Stimulated activated CD8-positive, alpha-beta memory T cell treated with anti-CD3 and anti-CD28 coated beads, Interleukin-15, amount 100 ng/mL, for 1 hour (primary cell): ENCODE data around the gene EDC3.
"Not testable (repeated sequence)": the region's sequence is repeated elsewhere in the genome, so short reads cannot be mapped to it uniquely, and the experiment has no call there.

Experiments
- DNase-seq: peaks from one replicate; pipeline ENCODE4 v3.0.0-alpha.2; 2020; ENCODE audit warnings: low read depth

Gene EDC3

DNA sequence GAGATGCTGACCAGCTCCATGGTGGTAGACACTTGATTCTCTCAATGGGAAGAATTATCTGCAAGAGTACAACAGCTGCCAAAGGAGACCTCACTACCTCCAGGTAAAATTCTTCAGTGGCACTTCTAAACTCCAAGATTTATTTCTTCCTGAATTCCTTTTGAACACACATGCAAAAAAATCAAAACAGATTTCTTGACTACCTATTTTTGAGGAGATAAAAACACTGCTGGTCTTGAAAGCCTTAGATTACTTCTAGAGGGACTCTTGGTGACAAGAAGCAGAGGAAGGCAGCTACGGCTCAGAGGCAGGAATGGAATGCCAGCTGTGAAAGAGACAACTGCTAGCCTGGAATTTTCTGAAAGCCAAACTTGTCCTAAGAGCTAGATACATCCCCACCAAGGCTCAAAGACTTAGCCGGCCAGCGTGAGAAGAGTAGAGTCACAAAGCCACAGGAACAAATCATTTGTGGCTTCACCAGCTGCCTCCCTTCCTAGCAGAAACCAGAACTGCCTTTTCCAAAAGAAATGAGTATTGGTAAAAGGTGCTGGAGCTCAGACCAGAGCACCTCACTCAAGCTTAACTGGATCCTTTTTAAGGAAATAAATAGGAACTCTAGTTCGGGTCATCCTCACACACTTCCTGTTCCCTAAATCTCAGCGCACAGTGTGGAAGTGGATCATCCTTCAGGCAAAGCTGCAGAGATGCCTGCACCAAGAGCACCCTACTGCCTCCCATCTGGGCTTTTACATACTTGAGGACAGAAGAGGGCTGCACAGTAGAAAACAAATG, 47.6 kb downstream of the EDC3 start:
- DNase-seq = no peak

GRCh38 chr15:74646480-74646879, 49.3 kb downstream of the EDC3 start:
- no peak for DNase-seq

DNA sequence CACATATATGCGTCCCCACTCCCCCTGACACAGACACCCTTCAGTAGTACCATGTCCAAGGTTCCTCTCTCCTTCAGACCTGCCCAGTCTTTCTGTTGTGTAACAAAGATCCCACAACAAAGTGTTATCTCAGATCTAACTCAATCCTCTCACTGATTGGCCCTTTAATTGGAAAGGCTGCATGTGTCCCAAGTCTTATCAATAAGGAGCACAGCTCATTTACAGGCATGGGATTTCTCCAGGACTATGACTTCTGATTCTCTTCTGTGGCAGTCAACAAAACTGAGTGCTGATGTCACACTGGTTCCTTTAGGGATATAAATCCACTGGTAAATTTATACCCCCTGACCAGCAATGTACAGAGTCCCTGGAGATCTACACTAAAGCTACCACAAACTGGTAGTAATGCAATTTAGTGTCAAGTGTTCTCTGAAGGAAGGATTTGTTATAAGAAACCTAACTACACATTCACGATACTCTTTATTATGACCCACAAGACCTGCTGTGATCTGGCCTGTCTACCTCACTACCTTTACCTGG, 52.1 kb downstream of the EDC3 start:
- DNase-seq = no peak

- no peak for DNase-seq
These were observed 52.8 kb downstream of the EDC3 start for GRCh38 chr15:74642734-74643664.

DNA sequence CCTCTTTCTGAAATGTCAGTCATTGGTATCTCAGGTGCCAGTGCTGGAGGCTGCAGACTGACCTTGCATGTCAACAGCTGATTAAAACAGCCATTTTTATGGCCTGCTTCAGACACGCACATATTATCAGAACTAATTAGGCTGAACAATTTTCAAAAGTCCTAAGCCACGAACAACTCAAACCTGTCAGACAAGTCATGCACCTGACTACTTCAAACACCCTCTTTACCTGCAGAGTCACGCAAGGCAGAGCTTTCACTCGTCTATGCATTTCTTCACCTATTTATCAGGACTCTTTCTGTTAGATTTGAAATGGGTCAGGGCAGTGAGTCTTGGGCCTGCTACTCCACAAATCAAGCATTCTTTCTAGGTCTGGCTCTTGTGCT, 53.5 kb downstream of the EDC3 start:
- no peak for DNase-seq

- DNase-seq = no peak
These were observed 54.7 kb downstream of the EDC3 start for GRCh38 chr15:74641151-74641550.

DNA sequence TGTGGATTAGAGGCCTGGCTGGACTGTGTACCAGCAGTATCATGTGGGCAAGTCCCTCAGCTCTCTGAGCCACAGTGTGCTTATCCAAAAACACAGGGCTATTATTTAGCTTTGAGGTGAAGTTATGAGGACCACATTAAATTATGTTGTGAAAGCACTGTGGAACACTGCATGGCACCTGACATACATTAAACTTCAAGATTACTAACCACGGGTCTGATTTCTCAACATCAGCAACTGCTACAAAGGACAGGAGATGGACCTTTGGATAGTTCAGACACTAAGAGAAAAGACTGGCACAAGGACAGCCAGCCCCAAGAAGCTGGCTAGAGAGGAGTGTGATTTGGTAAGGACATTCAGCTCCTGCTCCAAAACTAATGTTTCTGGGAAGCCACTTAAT, 58.8 kb downstream of the EDC3 start:
- no peak for DNase-seq

- DNase-seq = peak; percentile 48
These were observed 60.6 kb downstream of the EDC3 start for GRCh38 chr15:74635228-74635627.

DNA sequence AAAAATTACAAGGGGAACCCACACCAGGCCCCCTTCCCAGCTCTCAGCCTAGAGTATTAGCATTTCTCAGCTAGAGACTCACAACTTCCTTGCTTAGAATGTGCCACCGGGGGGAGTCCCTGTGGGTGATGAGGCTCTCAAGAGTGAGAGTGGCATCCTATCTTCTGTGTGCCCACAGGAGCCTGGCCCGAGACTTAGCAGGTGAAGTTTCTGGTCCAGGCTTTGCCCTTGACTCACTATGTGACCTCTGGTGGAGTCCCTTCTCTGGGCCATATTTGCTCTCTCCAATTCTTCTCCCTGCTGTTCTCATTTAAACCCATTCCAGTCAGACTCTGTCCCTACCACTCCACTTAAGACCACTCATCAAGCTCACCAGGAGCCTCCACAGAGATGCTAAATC, 62.0 kb downstream of the EDC3 start:
- no peak for DNase-seq

DNA sequence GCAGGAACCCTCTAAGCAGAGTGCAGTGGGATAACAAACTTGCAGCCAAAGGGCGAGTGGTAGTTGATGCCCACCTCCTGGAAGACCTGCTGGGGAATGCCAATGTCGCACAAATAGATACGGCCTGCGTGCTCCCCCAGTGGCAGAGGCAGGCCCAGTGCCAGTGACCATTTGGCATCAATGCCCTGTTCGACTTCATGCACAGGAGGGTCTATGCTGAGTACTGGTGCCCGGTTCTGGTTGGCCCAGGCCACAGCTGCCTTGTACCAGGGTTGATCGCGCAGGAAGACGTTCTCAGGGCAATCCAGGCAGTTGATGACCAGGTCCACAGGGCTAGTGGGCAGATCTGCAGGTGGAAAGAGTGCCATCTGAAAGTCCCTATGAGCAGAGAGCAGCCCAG, 63.2 kb downstream of the EDC3 start:
- DNase-seq = no peak

DNA sequence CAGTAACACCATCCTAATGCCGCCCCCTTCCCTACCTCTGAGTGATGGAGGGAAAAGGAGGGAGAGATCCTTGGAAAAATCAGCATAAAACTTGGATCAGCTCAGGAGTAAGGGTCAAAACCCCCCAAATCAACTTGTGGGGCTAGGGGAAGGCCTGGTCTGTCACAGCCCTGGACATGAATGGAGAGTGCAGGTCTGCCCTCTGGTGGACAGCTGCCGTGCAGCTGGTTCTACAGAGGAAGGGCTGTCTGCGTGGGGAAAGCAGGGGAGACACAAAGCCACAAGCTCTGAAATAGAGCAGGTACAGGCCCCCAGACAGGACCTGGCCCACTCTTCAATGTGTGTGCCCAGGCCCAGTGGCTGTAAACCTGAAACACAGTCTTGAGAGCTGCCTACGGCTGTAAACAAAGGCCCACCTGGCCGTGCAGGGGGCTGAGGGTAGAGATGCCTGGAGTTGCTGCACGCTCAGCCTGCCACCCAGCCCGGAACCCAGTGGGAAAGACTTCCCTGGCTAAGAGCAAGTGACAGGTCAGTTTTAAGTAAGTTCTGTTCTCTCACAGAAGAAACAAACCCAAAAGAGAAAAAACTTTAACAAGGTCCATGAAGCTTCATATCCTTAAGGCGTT, 63.8 kb downstream of the EDC3 start:
- peak; percentile 30 for DNase-seq

DNA sequence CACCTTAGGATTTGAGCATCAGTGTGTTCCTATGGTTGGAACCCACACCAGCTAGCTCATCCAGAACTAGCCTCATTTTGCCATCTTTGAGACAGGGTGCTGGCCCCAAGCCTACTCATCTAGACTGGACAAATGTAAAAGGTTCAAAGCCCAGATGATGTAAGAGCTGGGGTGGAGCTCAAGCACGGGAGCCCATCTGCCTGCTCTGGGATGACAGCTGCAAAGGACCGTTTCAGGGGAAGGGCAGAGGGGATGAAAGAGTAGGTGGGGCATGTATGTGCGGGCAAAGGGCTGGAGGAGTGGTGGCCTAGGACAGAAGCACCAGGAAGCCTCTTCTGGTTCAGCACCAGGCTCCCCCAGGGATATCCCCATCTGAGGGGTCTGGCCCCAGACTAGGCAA, 64.4 kb downstream of the EDC3 start:
- no peak for DNase-seq

GRCh38 chr15:74631087-74631385, 64.8 kb downstream of the EDC3 start:
- DNase-seq = no peak

GRCh38 chr15:74630284-74631086, 65.3 kb downstream of the EDC3 start:
- DNase-seq = no peak

- DNase-seq = not testable (repeated sequence)
These were observed 66.1 kb downstream of the EDC3 start for GRCh38 chr15:74629696-74630095.

DNA sequence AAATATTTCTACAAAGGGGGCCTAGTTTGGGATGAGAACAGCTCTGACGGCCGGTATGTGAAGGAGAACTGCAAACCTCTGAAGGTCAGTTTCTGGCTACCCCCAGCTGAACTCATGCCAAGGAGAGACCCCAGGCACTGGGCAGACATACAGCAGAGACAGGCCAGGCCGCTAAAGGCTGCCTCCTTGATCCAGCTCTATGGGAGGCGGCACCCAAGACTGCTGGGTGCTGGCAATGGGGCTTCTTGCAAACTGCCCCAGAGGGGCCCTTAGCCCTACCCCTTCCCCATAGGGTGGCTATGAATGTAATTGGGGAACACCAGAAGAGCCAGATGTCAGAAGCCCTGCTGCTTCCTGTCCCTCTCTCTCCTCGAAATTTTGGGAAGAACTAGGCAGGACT, 66.9 kb downstream of the EDC3 start:
- no peak for DNase-seq

DNA sequence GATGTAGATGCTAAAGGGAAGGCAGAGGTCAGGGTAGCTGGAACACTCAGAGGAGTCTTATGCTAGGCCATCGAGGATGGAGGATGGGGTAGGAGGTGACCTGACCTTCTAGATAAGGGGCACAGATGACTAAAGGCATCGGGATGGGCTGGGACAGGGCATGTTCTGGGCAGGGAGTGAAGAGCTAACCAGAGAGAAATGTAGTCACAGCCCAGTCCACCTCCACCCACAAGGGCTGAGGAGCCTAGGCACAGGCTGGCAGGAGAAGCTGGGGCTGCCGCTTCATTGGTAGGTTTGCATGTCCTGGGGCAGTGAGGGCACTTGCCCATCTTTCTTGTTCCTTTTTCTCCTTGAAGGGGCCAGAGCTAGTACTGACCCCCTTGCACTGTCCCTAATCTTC, 67.6 kb downstream of the EDC3 start:
- DNase-seq = no peak

GRCh38 chr15:74627766-74628165, 68.1 kb downstream of the EDC3 start:
- DNase-seq = no peak

DNA sequence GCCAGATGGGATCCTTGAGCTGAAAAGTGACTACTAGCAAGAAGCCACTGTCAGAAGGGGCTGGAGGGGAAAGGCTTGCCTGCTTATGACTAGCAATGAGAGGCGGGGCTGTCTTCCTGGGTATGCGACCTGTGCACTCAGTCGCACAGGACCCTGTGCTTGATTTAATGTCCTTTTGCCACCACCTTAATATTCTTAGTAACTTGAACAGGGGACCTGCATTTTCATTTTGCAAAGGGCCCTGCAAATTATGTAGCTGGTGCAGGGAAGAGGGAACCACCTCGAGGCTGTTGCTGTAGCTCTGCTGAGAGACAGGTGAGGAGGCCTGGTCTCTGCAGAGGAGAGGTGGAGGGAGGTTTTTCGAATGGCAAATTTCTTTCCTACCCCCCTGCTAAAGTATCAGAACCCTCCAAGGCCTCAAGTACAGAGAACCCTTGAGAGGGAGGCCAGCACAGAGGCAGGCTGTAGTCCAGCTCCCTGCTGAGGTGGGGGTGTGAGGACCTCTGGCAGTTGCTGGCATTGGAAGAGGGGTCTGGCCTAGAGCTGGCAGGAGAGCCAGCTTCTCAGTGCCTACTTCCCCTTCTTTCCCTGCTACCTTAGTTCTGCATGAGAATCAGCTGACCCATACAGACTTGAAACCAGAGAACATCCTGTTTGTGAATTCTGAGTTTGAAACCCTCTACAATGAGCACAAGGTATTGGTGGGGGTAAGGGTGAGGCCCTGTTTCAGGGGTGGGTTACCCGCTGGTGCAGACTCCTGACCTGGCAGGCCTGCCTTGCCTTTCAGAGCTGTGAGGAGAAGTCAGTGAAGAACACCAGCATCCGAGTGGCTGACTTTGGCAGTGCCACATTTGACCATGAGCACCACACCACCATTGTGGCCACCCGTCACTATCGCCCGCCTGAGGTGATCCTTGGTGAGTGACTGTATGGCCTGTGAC, 68.8 kb downstream of the EDC3 start:
- DNase-seq = no peak

GRCh38 chr15:74626336-74626735, 69.5 kb downstream of the EDC3 start:
- no peak for DNase-seq

DNA sequence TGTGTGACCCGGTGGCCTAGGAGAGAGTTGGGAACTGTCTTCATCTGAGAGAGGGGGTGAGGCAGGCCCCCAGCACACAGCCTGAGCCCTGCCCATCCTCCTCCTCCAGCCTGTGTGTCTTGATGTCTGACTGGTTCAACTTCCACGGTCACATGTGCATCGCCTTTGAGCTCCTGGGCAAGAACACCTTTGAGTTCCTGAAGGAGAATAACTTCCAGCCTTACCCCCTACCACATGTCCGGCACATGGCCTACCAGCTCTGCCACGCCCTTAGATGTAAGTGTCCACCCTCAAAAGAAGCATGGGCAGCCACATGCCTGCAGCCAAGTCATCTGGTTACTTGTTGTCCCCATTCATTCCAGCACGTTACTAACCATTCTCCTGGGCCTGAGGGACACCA, 70.1 kb downstream of the EDC3 start:
- no peak for DNase-seq
